T follicular helper cell (primary cell): Measurements from ENCODE around the gene FOXS1.

Source experiments
- DNase-seq: peaks from one replicate; pipeline ENCODE4 v3.0.0-alpha.2; 2020; ENCODE audit warnings: low read depth

FOXS1 gene

GRCh38 chr20:31861385-31862156 lies 16.2 kb upstream of the FOXS1 start:
- peak; percentile 48 for DNase-seq

- DNase-seq, result no peak
These were observed 15.7 kb upstream of the FOXS1 start for GRCh38 chr20:31861135-31861384.

DNA sequence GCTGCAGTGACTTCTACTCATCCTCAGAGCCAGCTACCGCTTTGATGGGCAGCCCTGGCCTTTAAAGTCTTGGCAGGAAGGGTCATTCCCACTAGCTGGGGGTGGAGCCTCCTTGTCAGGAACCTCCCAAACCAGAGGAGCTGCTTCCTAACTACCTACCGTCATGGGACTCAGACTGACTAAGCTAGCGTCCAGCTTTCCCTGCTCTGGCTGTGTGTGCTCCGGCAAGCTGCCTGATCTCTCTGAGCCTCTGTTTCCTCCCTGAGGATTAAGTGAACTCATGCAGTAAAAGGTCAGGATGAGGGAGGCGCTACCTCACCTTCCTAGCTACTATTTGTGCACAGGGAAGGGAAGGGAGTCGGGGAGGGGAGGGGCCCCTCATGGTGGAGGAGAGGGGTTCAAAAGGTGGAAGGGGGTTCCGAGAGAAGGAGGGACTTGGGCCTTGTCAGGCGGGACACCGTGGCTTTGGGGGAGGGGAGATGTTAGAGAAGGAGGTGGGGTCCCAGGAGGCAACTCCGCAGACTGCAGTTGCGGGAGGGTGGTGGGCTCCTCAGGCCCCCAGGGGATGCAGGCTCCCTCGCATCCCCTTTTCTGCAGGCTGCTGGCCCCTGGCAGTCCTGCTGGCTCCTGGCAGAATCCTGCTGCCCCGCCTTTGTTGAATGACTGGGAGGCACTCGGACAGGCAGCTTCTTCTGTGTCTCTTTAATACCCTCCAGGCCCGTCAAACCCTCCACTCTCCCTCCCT lies 15.2 kb upstream of the FOXS1 start:
- no peak for DNase-seq

GRCh38 chr20:31859998-31860380 lies 14.6 kb upstream of the FOXS1 start:
- DNase-seq, result no peak

DNA sequence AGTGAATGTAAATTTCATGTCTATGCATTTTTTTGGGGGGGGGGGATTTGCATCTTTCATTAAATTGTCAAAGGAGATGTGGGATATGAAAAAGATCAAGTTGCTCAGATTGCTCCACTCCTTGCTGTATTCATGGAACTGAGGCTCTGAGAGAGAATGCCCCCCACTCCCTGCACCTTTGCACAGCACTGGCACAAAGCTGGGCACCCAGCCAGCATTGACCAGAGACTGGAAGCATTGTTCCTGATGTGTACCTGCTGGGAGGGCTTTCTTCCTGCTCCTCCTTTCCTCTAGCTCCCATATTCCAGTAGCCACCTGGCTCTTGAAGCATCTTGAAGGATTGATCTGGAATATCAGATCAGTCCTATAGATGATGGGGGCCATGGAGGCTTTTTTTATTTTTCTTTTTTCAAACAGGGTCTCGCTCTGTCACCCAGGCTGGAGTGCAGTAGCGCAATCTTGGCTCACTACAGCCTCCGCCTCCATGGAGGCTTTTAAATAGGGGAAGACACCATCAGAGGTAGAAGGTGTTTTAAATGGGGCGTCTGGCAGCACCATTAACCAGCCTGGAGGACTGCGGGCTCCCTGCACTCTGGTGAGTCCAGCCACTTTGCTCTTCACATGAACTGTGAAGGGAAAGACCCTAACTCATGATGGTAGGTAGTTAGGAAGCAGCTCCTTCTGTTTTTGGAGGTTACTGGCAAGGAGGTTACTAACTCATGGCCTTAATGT lies 14.0 kb upstream of the FOXS1 start:
- no peak for DNase-seq

DNA sequence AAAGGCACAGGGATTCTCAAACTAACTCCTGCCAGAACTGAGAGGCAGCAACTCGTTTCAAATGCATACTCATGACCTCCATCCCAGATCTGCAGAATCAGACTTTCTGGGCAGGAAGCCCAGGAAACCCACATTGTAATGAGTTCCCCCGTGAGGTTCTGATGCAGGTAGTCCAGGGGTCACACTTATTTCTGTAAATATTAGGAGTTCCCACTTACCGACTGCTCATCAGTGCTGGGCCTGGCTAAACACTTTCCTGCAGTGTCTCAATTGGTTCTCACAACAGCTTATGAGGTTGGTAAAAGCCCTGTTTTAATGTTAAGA lies 13.3 kb upstream of the FOXS1 start:
- no peak for DNase-seq

DNA sequence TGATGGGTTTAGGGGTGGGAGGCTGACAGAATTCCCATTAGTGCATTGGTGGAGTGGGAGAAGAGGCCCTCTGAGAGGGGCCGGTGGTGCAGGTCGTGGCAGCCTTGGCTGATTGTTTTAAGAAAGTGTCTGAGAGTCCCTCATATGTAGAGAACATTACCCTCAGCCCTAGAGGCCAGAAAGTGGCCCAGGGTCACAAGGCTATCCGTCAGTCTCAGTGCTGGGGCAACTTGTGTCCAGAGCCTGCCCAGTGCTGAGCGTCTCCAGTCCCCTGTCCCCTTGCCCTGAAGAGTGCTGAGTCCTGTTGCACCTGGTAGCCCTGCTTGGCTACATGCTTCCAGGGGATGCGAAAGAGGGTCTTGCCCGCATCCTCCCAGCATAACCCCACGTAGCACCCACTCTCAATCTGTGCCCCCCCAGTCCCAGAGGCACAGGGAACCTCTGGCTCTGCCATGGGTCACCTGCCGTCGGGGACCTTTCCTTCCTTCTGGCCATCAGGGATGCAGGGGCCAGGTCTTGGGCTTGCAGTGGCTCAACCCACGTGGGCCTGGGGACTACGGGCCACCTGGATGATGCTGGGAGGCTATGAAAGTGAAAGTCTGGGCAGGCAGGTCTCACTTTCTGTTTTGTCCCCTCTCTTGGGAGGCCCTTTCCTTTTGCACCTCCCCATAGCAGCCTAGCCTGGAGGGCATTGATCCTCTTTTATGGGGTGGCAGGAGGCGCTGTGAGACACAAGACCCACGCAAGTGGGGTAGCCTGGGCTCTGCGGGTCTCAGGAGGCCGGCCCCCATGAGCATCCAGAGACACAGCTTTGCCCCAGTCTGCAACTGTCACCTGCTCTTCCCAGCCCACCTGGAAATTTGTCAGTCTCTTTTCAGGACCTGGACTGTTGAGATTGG lies 12.7 kb upstream of the FOXS1 start:
- no peak for DNase-seq

DNA sequence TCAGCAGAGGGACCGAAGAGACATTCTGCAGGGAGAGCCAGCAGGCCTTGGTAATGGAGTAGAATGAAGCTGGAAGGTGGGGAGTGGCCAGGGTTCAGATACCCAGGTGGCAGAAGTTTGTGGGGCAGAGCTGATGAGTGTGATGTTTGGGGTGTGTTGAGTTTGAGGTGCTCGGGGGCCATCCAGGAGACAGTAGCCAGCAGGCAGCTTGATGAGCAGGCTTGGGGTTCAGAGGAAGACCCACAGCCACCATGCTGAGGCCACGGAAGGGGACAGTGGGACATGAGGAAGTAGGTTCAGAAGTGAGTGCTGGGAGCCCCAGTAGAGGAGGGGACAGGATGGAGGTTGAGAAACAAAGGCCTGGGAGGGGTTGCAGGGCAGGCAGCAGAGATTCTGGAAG lies 11.1 kb upstream of the FOXS1 start:
- DNase-seq, result no peak

DNA sequence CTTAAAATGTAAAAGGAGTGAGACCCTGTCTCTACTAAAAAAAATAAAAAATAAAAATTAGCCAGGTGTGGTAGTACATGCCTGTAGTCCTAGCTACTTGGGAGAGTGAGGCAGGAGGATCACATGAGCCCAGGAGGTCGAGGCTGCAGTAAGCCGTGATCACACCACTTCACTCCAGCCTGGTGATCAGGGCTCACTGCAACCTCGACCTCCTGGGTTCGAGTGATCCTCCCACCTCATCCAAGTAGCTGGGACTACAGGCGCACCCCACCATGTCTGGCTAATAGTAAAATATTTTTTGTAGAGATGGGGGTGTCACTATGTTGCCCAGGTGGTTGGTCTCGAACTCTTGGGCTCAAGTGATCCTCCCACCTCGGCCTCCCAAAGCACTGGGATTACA lies 8.1 kb upstream of the FOXS1 start:
- DNase-seq, result no peak

- DNase-seq, result no peak
These were observed 6.0 kb upstream of the FOXS1 start for GRCh38 chr20:31851240-31851955.

GRCh38 chr20:31849306-31849930 lies 4.0 kb upstream of the FOXS1 start:
- no peak for DNase-seq

DNA sequence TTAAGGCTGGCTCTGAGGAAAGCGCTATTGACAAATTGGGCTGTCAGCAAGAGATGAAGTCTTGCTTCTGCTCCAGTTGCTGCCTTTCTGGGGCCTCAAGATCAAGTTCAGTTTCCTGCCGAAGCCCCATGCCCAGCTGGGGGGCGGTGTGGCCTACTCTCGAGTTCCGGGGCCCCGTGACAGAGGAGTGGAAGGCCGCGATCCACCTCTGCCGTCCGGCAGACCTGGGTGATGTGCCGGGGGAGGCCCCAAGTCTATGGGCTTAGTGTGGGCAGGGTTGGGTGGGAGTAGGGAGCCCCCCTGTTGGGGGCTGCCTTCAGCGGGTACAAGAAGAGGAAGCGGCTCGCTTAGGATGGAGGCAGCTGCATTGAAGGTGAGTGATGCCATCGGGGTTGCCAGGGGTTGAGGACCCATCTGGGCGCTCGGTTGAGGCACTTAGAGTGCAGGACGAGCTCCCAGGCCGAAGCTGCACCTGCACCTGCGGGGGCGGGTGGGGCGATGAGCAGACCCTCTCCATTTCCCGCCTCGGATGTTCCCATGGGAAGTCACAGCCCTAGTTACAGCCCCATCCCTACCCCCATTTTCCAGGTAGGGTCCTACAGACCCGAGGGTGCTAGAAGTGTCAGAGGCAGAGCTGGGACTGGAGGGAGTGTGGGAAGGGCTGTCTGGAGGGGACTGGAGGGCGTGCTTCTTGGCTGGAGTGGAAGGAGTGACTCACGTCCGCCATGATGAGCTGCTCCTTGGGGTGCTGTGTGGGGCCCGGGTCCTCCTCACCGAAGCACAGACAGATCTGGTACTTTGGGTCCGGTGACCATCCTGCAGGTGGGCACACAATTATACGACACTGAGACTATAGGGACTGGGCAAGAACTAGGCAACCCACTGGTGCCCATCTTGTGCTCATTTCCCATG lies 2.9 kb upstream of the FOXS1 start:
- no peak for DNase-seq

GRCh38 chr20:31846793-31847138 lies 1.4 kb upstream of the FOXS1 start:
- no peak for DNase-seq

- no peak for DNase-seq
These were observed 586 bp downstream of the FOXS1 start for GRCh38 chr20:31844737-31845299.

DNA sequence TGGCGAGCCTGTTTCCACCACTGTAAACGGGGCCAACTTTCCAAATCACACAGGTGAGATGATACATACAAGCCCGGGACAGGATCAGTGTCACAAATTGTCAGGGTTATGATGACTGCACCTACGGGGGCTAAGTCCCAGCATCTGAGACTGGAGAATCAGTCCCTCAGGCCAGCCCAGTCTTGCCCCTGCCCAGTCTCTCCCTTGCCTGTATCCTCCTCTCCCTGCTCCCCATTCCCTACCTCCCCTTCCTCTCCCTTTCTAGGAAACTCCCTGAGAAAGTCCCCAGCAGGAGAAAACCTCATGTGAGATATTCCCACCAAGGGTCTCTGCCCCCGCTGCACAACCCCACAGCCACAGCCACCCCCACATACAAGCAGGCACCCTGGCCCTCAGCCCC lies 1.5 kb downstream of the FOXS1 start:
- no peak for DNase-seq

DNA sequence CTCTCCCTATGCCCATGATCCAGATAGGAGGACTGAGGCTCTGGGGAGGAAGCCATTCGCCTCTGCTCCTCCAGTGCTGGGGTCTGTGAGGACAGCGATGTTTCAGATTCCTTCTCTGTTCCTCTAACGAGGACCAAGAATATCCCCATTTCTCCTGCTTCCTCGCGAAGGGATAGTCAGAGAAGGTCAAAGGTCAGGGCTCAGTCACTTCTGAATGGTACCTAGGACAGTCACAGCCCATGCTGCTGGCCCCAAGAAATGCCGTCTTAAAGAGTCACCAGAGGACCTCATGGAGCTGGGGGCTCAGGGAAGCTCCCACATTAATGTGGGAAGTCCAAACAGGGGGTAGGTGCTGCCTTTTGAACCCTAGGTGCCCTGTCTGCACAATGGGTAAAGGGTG lies 2.1 kb downstream of the FOXS1 start:
- no peak for DNase-seq

DNA sequence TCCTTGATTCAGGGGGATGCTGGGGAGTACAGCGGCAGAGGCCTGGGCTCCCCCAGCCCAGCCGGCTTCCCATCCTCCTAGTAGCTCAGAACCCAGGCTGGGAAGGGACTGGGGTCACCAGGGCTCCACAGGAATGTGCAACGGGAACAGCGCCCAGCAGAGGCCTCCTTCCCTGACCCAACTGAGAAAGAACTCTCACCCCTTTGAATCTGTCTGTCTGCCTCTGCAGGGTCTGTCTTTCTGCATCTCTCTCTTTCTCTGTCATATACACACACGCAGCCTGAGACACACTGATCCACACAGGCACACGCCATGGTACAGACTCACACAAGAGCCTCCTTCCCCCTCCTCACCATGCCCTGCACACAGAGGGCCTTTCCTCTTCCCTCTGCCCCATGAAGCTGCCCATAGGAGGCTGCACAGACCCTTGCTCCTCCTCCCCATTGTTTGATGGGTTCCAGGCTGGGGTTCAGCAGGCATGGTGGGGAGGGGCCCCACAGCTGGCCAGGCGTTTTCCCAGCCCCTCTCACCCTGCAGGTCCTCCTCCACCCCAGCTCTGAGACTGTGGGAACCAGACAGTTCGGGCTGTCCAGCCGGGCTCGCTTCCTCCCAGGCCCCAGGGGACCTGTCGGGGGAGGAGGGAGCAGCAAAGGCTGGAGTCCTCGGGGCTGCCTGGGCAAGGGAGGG lies 2.8 kb downstream of the FOXS1 start:
- no peak for DNase-seq

DNA sequence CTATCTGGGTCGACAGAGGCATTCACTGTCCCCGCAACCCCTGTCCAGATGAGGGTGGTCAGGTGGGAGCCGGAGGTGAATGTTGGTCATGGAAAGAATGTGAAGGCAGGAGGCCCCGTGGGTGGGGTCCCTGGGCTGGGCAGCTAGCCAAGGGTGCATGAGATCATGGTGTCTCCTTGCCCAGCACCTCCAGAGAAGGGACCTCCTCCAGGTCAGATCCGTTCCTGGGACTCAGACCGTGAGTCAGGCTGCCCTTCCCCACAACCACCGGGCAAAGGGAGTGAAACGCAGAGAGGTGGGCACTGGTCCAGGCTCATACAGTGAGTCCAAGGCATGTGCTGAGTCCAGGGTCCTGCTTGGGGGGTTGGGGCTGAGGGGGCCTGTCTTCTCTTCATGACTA lies 3.5 kb downstream of the FOXS1 start:
- no peak for DNase-seq
